ENCODE results near the gene MAPK6.

Gene MAPK6

DNA sequence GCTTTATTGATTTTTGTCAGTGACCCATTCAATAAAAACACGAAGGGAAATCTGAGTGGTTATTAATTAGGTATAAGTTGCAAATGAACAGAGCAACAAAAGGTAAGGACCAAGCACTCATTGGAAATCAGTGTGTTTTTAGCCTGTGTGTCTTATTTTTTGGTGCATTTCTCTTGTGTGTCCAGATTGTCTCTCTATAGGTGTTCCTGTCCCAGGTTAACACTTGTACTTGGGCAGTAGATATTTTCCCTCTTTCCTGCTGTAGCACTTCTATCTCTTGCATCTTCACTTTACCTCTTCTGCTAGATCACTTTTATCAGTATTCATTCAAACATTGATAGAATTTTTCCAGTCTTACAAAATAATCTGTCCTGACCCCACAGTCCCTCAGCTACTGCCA, 37.0 kb downstream of the MAPK6 start:
- no peak for DNase-seq (ENCODE audit: low read depth)
- no peak overlapping the region for H3K4me3 ChIP-seq (ENCODE audit: control insufficient read depth, low read depth, low read length)
- TF ChIP-seq, protein P1, sequence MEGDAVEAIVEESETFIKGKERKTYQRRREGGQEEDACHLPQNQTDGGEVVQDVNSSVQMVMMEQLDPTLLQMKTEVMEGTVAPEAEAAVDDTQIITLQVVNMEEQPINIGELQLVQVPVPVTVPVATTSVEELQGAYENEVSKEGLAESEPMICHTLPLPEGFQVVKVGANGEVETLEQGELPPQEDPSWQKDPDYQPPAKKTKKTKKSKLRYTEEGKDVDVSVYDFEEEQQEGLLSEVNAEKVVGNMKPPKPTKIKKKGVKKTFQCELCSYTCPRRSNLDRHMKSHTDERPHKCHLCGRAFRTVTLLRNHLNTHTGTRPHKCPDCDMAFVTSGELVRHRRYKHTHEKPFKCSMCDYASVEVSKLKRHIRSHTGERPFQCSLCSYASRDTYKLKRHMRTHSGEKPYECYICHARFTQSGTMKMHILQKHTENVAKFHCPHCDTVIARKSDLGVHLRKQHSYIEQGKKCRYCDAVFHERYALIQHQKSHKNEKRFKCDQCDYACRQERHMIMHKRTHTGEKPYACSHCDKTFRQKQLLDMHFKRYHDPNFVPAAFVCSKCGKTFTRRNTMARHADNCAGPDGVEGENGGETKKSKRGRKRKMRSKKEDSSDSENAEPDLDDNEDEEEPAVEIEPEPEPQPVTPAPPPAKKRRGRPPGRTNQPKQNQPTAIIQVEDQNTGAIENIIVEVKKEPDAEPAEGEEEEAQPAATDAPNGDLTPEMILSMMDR (conservative IDR thresholded peaks at IDR 0.05; ENCODE audit: control insufficient read depth, insufficient read depth, low read depth, low read length) = no peak

DNA sequence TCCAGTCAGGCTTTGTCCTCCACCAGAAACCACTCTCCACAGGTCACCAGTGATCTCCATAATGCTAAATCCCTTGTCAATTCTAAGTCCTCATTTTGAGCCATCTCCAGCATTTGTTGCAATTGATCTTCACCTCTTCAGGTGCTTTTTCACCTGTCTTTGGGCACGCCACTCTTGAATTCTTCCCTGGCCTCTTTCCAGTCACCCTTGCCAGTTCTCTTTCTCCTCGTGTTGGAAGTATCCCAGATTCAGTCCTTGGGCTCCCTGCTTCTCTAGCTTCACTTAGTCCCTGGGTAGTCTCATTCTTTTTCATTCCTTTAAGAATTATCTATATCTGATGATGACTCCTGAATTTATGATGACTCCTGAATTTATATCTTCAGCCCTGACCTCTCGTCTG, 37.5 kb downstream of the MAPK6 start:
- TF ChIP-seq, protein P1 (conservative IDR thresholded peaks at IDR 0.05; ENCODE audit: control insufficient read depth, insufficient read depth, low read depth, low read length) = no peak
- no peak for DNase-seq (ENCODE audit: low read depth)

DNA sequence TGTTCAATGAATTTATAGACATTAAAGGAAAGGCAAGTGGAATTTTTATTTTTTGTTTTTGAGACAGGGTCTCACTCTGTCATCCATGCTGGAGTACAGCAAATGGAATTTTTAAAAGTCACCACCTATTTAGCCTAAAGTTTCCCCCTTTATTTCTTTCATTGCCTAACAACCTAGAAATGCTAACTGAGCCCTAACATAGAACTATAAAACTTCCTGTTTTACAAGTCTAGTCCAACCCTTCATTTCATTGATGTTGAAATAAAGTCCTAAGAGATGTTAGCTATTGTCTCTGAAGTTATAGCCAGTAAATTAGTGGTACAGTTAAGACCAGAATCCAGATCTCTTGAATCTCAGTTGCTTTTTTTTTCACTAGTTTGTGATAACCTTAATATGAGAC, 39.0 kb downstream of the MAPK6 start:
- no peak for DNase-seq (ENCODE audit: low read depth)
- no peak overlapping the region for H3K4me3 ChIP-seq (ENCODE audit: control insufficient read depth, low read depth, low read length)
- TF ChIP-seq, protein P1 (conservative IDR thresholded peaks at IDR 0.05; ENCODE audit: control insufficient read depth, insufficient read depth, low read depth, low read length) = no peak

More for the DNA sequence above, 37.5 kb downstream of the MAPK6 start:
- no peak overlapping the region for H3K4me3 ChIP-seq (ENCODE audit: control insufficient read depth, low read depth, low read length)

DNA sequence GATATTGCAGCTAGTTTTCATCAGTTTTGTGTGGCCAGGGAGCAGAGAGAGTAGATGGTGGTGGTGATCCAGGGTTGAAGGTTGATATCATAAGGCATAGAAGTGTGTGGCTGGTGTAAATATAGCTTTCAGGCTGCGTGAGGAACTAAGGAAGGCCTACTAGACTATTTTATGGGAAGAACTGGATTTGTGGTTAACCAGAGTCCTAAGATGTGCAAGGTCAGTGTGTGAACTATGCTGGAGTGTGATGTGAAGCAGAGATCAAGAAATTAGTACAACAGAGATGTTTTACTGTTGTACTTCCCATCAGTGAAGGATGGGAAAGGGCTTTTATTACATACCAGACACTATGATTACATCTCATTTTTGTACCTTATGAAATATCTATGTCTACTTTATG, 41.5 kb downstream of the MAPK6 start:
- no peak overlapping the region for H3K4me3 ChIP-seq (ENCODE audit: control insufficient read depth, low read depth, low read length)
- TF ChIP-seq, protein P1 (conservative IDR thresholded peaks at IDR 0.05; ENCODE audit: control insufficient read depth, insufficient read depth, low read depth, low read length) = no peak
- no peak for DNase-seq (ENCODE audit: low read depth)

DNA sequence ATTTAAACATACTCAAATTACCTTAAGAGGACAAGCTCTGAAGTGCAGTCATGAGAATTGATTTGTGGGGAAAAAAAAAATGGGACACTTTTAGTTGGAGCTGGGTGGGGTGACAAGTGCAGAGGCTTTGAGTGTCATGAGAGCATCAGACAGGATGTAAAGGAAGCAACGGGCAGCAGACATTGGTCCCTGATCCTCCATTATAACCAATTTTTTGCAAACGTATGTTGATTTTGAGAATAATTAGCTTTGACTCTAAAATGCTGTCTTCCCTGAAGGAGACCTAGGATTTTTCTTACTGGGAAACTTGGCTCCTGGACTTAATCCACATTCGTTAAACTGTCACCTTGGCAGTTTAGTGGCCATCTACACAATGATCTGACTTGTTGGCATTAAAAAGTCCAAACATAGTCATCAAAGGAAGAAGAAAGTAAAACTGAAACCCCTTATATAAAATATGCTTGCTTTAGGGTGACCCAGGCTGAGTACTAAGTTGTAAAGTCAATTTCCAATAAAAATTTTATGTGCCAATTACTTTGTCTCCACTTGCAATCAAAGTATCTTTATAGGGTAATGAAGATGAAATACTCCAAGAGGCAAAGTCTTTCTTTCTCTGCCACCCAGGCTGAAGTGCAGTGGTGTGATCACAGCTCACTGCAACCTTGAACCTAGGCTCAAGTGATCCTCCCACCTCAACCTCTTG, 48.0 kb downstream of the MAPK6 start:
- TF ChIP-seq, protein P1 (conservative IDR thresholded peaks at IDR 0.05; ENCODE audit: control insufficient read depth, insufficient read depth, low read depth, low read length) = no peak
- no peak overlapping the region for H3K4me3 ChIP-seq (ENCODE audit: control insufficient read depth, low read depth, low read length)
- no peak for DNase-seq (ENCODE audit: low read depth)

DNA sequence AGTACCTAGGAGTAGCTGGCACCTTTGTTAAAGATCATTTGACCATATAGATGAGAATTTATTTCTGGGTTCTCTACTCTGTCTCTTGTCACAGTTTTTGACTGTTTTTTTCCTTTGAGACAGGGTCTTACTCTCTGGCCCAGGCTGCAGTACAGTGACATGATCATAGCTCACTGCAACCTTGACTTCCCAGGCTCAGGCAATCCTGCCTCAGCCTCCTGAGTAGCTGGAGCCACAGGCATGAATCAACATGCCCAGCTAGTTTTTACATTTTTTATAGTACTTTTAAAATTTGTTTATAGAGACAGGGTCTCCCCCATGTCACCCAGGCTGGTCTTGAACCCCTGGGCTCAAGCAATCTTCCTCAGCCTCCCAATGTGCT, 48.5 kb downstream of the MAPK6 start:
- H3K4me3 ChIP-seq (ENCODE audit: control insufficient read depth, low read depth, low read length) = no peak overlapping the region
- no peak for DNase-seq (ENCODE audit: low read depth)
- TF ChIP-seq, protein P1 (conservative IDR thresholded peaks at IDR 0.05; ENCODE audit: control insufficient read depth, insufficient read depth, low read depth, low read length) = no peak
